Neural cell (in vitro differentiated cells): ENCODE results near the gene WDR19.

Source experiments
- EP300 ChIP-seq: fragments of 450-650 bp; conservative IDR thresholded peaks from 2 replicates; pipeline ENCODE4 v1.6.1; 2014; ENCODE audit warnings: antibody characterized with exemption, mild to moderate bottlenecking, moderate library complexity; ENCODE audit not compliant: poor library complexity, severe bottlenecking
- EZH2 ChIP-seq: fragments of 200-600, 300-800 bp; shearing (Covaris generic), sonication (generic); IDR thresholded peaks from 2 replicates; pipeline ENCODE4 v1.6.1; 2014; ENCODE audit warnings: antibody characterized with exemption, low read length, borderline replicate concordance, mild to moderate bottlenecking; ENCODE audit not compliant: insufficient read depth, poor library complexity, severe bottlenecking
- MXI1 ChIP-seq: fragments of 450-650 bp; conservative IDR thresholded peaks from 2 replicates; pipeline ENCODE4 v1.6.1; 2014; ENCODE audit warnings: antibody characterized with exemption, mild to moderate bottlenecking; ENCODE audit not compliant: poor library complexity, severe bottlenecking
- POLR2AphosphoS5 ChIP-seq: IDR thresholded peaks from 2 replicates; pipeline ENCODE4 v1.6.1; 2012
- TAF1 ChIP-seq: IDR thresholded peaks from 2 replicates; pipeline ENCODE4 v1.6.1; 2012; ENCODE audit warnings: low read depth
- TF ChIP-seq, protein P1 (sequence below): fragments of 450-650 bp; IDR thresholded peaks from 2 replicates; pipeline ENCODE4 v1.5.1; 2014; ENCODE audit warnings: antibody characterized with exemption, mild to moderate bottlenecking, moderate library complexity; ENCODE audit not compliant: poor library complexity, severe bottlenecking

DNA sequence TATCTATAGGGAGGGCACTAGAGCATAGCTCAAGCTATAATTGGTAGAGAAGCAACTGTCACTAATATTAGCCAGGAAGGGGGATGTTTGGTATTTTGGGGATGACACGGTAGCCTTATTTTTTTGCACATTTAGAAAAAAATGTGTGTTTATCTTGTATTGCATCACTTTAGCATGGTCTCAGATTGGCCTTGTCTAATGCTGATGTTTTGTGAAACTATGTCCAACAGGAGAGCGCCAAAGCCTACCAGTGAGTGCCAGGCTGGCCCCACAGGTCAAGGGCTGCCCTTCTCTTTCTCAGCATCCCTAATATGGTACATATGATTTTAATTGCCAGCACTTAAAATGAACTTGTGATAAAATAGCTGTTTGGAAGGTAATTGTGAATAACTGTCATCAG is 24.8 kb upstream of the WDR19 start:
- TF ChIP-seq, protein P1, sequence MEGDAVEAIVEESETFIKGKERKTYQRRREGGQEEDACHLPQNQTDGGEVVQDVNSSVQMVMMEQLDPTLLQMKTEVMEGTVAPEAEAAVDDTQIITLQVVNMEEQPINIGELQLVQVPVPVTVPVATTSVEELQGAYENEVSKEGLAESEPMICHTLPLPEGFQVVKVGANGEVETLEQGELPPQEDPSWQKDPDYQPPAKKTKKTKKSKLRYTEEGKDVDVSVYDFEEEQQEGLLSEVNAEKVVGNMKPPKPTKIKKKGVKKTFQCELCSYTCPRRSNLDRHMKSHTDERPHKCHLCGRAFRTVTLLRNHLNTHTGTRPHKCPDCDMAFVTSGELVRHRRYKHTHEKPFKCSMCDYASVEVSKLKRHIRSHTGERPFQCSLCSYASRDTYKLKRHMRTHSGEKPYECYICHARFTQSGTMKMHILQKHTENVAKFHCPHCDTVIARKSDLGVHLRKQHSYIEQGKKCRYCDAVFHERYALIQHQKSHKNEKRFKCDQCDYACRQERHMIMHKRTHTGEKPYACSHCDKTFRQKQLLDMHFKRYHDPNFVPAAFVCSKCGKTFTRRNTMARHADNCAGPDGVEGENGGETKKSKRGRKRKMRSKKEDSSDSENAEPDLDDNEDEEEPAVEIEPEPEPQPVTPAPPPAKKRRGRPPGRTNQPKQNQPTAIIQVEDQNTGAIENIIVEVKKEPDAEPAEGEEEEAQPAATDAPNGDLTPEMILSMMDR = no peak
- TF ChIP-seq POLR2AphosphoS5 (no peak), EP300 (no peak), TAF1 (no peak), MXI1 (no peak), EZH2 (no peak)
